Transverse colon (tissue), 4 donors: Measurements from ENCODE around the gene UPP2. TPM values are rescaled to one million over a fixed set of nuclear protein-coding genes. Genes with fewer than 3 reads are reported as not detected.

ENCODE experiments used
- DNase-seq: peaks from one replicate; pipeline ENCODE4 v3.0.0-alpha.2; 2019
- H3K27ac ChIP-seq, 4 donors: fragments of 200-600 bp; sonication (generic); 2 replicates each; pipeline ENCODE4 v1.5.1; 2016 to 2018; ENCODE audit warnings: inconsistent platforms in 4 of 4
- H3K27me3 ChIP-seq: fragments of 200-600 bp; sonication (generic); 2 replicates; pipeline ENCODE4 v1.5.1; 2017; ENCODE audit warnings: inconsistent platforms
- H3K36me3 ChIP-seq, 4 donors: fragments of 200-600 bp; sonication (generic); 2 replicates each; pipeline ENCODE4 v1.5.1; 2017 to 2019; ENCODE audit warnings: inconsistent platforms in 4 of 4
- H3K4me1 ChIP-seq, 4 donors: fragments of 200-600 bp; sonication (generic); 2 replicates each; pipeline ENCODE4 v1.5.1; 2017 to 2020; ENCODE audit warnings: inconsistent platforms in 4 of 4
- H3K4me3 ChIP-seq, 4 donors: fragments of 200-600 bp; sonication (generic); 1 replicate in 1 of 4; 2 replicates in 3 of 4; pipeline versions ENCODE4 v1.5.1 to v1.6.1; 2017 to 2019; ENCODE audit warnings: inconsistent platforms in 4 of 4
- H3K9me3 ChIP-seq, 2 donors: fragments of 200-600 bp; sonication (generic); 2 replicates each; pipeline ENCODE4 v1.5.1; 2017 to 2019; ENCODE audit warnings: inconsistent platforms in 2 of 2
- EP300 ChIP-seq: sonication (generic); formaldehyde crosslinking; IDR thresholded peaks from one replicate; pipeline ENCODE4 v1.6.1; 2017; ENCODE audit warnings: antibody characterized with exemption, low read depth
- POLR2A ChIP-seq: fragments of 450-650 bp; IDR thresholded peaks from one replicate; pipeline ENCODE4 v1.6.1; 2016; ENCODE audit warnings: antibody characterized with exemption, mild to moderate bottlenecking, moderate library complexity
- POLR2AphosphoS5 ChIP-seq, 3 donors: sonication (generic); formaldehyde crosslinking; IDR thresholded peaks; one replicate each; pipeline ENCODE4 v1.6.1; 2016; ENCODE audit warnings: antibody characterized with exemption in 3 of 3
- WGBS, 2 donors: methylation state at CpG; one replicate each; pipeline ENCODE4 v1.1.5; 2018; ENCODE audit warnings: low coverage in 1 of 2; 5-methylcytosine and 5-hydroxymethylcytosine counted together
- in situ Hi-C, 4 donors: fragments of 200-750 bp; cut with MboI; loops; one replicate each; pipeline versions ENCODE4 v1.15.0 to v1.15.1; 2017; ENCODE audit warnings: low sequenced_read_pairs in 3 of 4, low pct_ligation_motif_present in 1 of 4, low pct_unique_long_range_greater_than_20kb in 1 of 4
- intact Hi-C: fragments of 100-400 bp; cut with DNase I; formaldehyde crosslinking; loops from one replicate; pipeline ENCODE4 v1.15.1; 2023; ENCODE audit warnings: low total_unique reads
- total RNA-seq, 4 donors: library from RNA; depleted of rRNA; stranded (reverse); fragments of >200 nt; gene quantifications; one replicate each; pipeline ENCODE4 v1.1.0, GENCODE V29; 2016
- TF ChIP-seq, protein P1 (sequence below), 5 experiments: fragments of 200-600 bp in 3 of 5; fragments of 450-650 bp in 2 of 5; sonication (generic) in 3 of 5; IDR thresholded peaks; 1 replicate in 2 of 5; 2 replicates in 3 of 5; pipeline ENCODE4 v1.5.1; 2016 to 2017; ENCODE audit warnings: antibody characterized with exemption in 5 of 5, inconsistent platforms in 3 of 5, mild to moderate bottlenecking in 2 of 5, moderate library complexity in 1 of 5

UPP2 gene
- not detected for total RNA-seq

DNA sequence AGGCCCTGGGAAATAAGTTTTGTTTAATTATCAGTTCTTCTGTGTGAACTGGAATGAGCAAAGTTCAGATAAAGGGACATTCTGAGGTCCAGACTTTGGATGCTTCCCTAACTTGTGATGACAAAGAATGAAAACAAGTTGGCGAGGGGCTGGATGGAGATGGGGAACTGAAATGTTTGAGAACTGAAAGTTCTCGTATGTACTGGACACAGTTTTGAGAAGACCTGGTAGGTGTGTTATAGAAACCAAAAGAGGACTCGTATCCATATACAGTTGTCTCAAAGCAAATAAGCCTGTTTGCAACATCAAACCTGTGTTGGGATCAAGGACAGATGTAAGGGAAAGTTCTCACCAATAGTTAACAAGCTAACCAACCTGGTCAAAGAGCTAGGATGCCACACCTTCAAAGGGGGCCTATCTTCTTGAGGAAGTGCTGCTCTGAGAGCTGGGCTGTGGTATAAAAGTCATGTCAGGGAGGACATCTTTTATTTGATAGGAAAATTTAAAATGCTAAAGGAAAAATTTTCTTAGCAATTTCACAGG is at the start of gene UPP2:
TSS of gene UPP2 (plus strand) at position 493 of the 543 bp plus-strand sequence. CDS start 188 bp downstream, outside the sequence.
- no peaks in the 10 kb centered on the region for H3K27me3 ChIP-seq
- intact Hi-C loops (no loop called here), in situ Hi-C loops (no loop called here)
- TF ChIP-seq EP300 (no peak), POLR2A (no peak), POLR2AphosphoS5 (IDR thresholded peaks at IDR 0.05) (no peak)
- TF ChIP-seq, protein P1, sequence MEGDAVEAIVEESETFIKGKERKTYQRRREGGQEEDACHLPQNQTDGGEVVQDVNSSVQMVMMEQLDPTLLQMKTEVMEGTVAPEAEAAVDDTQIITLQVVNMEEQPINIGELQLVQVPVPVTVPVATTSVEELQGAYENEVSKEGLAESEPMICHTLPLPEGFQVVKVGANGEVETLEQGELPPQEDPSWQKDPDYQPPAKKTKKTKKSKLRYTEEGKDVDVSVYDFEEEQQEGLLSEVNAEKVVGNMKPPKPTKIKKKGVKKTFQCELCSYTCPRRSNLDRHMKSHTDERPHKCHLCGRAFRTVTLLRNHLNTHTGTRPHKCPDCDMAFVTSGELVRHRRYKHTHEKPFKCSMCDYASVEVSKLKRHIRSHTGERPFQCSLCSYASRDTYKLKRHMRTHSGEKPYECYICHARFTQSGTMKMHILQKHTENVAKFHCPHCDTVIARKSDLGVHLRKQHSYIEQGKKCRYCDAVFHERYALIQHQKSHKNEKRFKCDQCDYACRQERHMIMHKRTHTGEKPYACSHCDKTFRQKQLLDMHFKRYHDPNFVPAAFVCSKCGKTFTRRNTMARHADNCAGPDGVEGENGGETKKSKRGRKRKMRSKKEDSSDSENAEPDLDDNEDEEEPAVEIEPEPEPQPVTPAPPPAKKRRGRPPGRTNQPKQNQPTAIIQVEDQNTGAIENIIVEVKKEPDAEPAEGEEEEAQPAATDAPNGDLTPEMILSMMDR (IDR thresholded peaks at IDR 0.05): no peak
- 43 to 76% methylated on average over 3 of the region's 3 CpGs for WGBS, 2 donors
- no peak for DNase-seq
- H3K4me1 ChIP-seq: peaks cover 0 to 14% (median 0%) of the 10 kb centered on the region in 4 donors
- H3K36me3 ChIP-seq: no peaks in the 10 kb centered on the region
- H3K4me3 ChIP-seq: no peak within 1 kb of the TSS
- H3K9me3 ChIP-seq: no peaks in the 10 kb centered on the region
- no peak within 1 kb of the TSS for H3K27ac ChIP-seq

DNA sequence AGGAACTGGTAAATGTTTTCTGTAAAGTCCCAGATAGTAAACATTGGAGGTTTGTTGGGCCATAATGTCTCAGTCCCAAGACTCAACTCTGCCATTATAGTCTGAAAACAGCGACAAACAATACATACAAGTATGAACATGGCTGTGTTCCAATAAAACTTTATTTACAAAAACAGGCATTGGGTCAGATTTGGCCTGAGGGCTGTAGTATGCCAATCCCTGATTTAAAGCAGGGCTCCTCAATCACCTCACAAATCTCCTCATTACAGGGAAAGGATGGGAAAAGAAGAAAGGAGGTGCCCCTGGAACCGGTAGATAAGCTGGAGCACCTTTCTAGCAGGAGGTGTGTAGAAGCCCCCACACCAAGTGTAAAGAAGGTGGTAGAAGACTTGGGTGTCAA is 48.9 kb upstream of the UPP2 start:
- no peaks in the 10 kb centered on the region for H3K36me3 ChIP-seq
- H3K4me1 ChIP-seq: no peaks in the 10 kb centered on the region
- no peaks in the 10 kb centered on the region for H3K9me3 ChIP-seq
- DNase-seq: no peak
- no peaks in the 10 kb centered on the region for H3K27me3 ChIP-seq
- H3K27ac ChIP-seq: no peak overlapping the region
- H3K4me3 ChIP-seq: no peak overlapping the region
- no peak for TF ChIP-seq EP300
- no peak for TF ChIP-seq POLR2A
- TF ChIP-seq, protein P1 (IDR thresholded peaks at IDR 0.05): no peak
- TF ChIP-seq POLR2AphosphoS5 (IDR thresholded peaks at IDR 0.05): no peak
- WGBS, 2 donors: 87 to 100% methylated on average over 1 to 2 of the region's 2 CpGs
- intact Hi-C loops: no loop called here
- in situ Hi-C loops: no loop called here

DNA sequence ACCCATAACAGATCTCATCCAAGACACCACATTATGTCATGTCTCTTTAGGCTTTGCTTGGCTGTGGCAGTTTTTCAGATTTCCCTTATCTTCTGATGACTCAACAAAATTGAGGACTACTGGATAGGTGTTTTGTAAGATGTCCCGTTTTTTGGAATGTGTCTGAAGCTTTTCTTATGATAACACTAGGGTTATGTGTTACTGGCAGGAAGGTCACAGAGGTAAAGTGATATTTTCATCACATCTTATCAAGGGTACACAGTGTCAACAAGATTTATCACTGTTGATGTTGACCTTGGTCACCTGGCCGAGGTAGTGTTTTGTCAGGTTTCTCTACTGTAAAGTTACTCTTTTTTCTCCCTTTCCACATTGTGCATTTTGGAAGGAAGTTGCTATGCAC is 44.8 kb upstream of the UPP2 start:
- Histone ChIP-seq H3K36me3 (no peaks in the 10 kb centered on the region), H3K4me1 (no peaks in the 10 kb centered on the region), H3K9me3 (no peaks in the 10 kb centered on the region), H3K4me3 (no peak overlapping the region), H3K27ac (no peak overlapping the region), H3K27me3 (no peaks in the 10 kb centered on the region)
- in situ Hi-C loops (no loop called here), intact Hi-C loops (no loop called here)
- TF ChIP-seq, protein P1 (IDR thresholded peaks at IDR 0.05): no peak
- TF ChIP-seq EP300 (no peak), POLR2AphosphoS5 (IDR thresholded peaks at IDR 0.05) (no peak), POLR2A (no peak)
- DNase-seq: no peak
- WGBS, 2 donors: 40 to 67% methylated on average over 1 to 2 of the region's 2 CpGs

DNA sequence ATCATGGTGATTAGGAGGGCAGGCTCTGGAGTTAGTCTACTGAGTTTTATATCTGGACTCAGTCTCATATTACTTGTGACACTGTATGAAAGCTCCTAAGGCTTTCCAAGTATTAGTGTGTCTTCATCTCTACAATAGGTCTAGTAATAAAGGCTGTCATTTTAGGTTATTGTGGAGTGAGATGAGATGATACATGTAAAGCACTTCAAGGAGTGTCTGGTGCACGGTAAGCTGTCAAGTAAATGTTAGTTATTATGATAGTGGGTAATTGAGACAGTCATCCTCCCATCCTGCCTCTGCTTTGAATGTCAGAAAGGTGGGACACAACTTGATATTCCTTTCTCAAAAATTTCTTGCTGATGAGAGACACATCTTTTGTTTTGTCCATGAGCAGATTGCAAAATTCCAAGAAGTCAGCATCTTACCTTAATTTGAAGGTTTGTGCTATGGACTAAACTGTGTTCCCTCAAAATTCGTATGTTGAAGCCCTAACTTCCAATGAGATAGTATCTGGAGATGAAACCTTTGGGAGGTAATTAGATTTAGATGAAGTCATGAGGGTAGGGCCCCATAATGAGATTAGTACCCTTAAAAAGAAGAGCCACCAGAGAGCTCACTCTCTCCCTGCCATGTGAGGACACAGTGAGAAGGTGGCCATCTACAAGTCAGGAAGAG is 41.4 kb upstream of the UPP2 start:
- in situ Hi-C loops: no loop called here
- H3K9me3 ChIP-seq: no peaks in the 10 kb centered on the region
- no peak for TF ChIP-seq POLR2AphosphoS5 (IDR thresholded peaks at IDR 0.05)
- TF ChIP-seq POLR2A: no peak
- TF ChIP-seq, protein P1 (IDR thresholded peaks at IDR 0.05): no peak
- TF ChIP-seq EP300: no peak
- no peak for DNase-seq
- H3K27me3 ChIP-seq: no peaks in the 10 kb centered on the region
- H3K36me3 ChIP-seq: no peaks in the 10 kb centered on the region
- H3K4me3 ChIP-seq: no peak overlapping the region
- WGBS, 2 donors: 71 to 92% methylated on average over 2 of the region's 2 CpGs
- no peak overlapping the region for H3K27ac ChIP-seq
- no peaks in the 10 kb centered on the region for H3K4me1 ChIP-seq
- intact Hi-C loops: no loop called here
